Measurements from ENCODE around the gene HEYL. TPM values are rescaled to one million over a fixed set of nuclear protein-coding genes. Genes with fewer than 3 reads are reported as not detected.

Gene HEYL
- total RNA-seq, 5 donors from 2014 or later (not counting 1 experiment from before 2014, with no cell fraction given): 0.15 to 0.25 TPM; not detected in 3

GRCh38 chr1:39576016-39576657 is 63.3 kb downstream of the HEYL start:
- H3K27ac Mint-ChIP-seq: peak overlapping the region; percentile 82 to 86
- CTCF ChIA-PET: interaction anchor here (0.6 to 0.8 kb wide), 3 partner anchors 8 to 221 kb away, joined by 3 to 8 read pairs (median 3); no protein-coding TSS in a partner anchor
- under 1% methylated on average over 86 of the region's 87 CpGs for WGBS (ENCODE audit: insufficient coverage)

GRCh38 chr1:39575191-39576015 is 64.0 kb downstream of the HEYL start:
- Mint-ChIP-seq H3K4me1 (peaks cover 27 to 46% (median 45%) of the 10 kb centered on the region in 3 donors), H3K36me3 (peaks cover 14% of the 10 kb centered on the region), H3K4me3 (peak overlapping the region; percentile 83 to 89 (median 88)), H3K27ac (peak overlapping the region; percentile 90 to 91), H3K27me3 (no peaks in the 10 kb centered on the region), H3K9me3 (no peaks in the 10 kb centered on the region)
- under 1% methylated on average over 43 of the region's 48 CpGs for WGBS (ENCODE audit: insufficient coverage)
- Histone ChIP-seq H3K4me3 (ENCODE audit: control insufficient read depth in 1 of 2, extremely low read depth in 1 of 2, low read length in 1 of 2) (peak overlapping the region; percentile 75 to 94), H3K27ac (ENCODE audit: low read length) (peak overlapping the region; percentile 56), H3K9me3 (no peaks in the 10 kb centered on the region), H3K36me3 (ENCODE audit: control insufficient read depth in 2 of 2, extremely low read depth in 1 of 2, insufficient read depth in 1 of 2, low read length in 1 of 2) (peaks cover 6 to 33% of the 10 kb centered on the region in 2 donors), H3K27me3 (replicated peaks in 1 of 2; ENCODE audit: control insufficient read depth in 2 of 2, extremely low read depth in 1 of 2, insufficient read depth in 2 of 2, low read length in 1 of 2) (peaks cover 0 to 3% of the 10 kb centered on the region in 2 experiments), H3K4me1 (ENCODE audit: control insufficient read depth in 1 of 2, extremely low read depth in 1 of 2, insufficient read depth in 2 of 2, low read length in 2 of 2) (peaks cover 11 to 34% of the 10 kb centered on the region in 2 experiments)
- POLR2A ChIA-PET: interaction anchor here (0.6 to 0.9 kb wide), 2 partner anchors 23 to 163 kb away, joined by 6 to 12 read pairs; partner anchors contain the start of gene PPIE (in 1 of the 2)
- CTCF ChIA-PET: interaction anchor here in 1 of 2 donors (0.6 to 0.7 kb wide), 2 partner anchors 9 to 20 kb away, joined by 3 to 8 read pairs; no protein-coding TSS in a partner anchor
- ATAC-seq (replicated peaks in 1 of 4) (peak; percentile 52 to 67 (median 55)), DNase-seq (peak; percentile 11 to 65 (median 50))

More at GRCh38 chr1:39576016-39576657, 63.3 kb downstream of the HEYL start:
- Histone ChIP-seq H3K9me3 (no peaks in the 10 kb centered on the region), H3K36me3 (ENCODE audit: control insufficient read depth in 2 of 2, extremely low read depth in 1 of 2, insufficient read depth in 1 of 2, low read length in 1 of 2) (peaks cover 6 to 26% of the 10 kb centered on the region in 2 donors), H3K4me3 (ENCODE audit: control insufficient read depth in 1 of 2, extremely low read depth in 1 of 2, low read length in 1 of 2) (peak overlapping the region; percentile 75 to 94), H3K4me1 (ENCODE audit: control insufficient read depth in 1 of 2, extremely low read depth in 1 of 2, insufficient read depth in 2 of 2, low read length in 2 of 2) (peaks cover 11 to 29% of the 10 kb centered on the region in 2 experiments), H3K27ac (ENCODE audit: low read length) (peak overlapping the region; percentile 59), H3K27me3 (replicated peaks in 1 of 2; ENCODE audit: control insufficient read depth in 2 of 2, extremely low read depth in 1 of 2, insufficient read depth in 2 of 2, low read length in 1 of 2) (peaks cover 0 to 3% of the 10 kb centered on the region in 2 experiments)
- DNase-seq: peak in 22 of 35 experiments; percentile 2 to 53 (median 13)
- peak; percentile 22 to 35 (median 32) for ATAC-seq (replicated peaks in 1 of 4)
- Mint-ChIP-seq H3K27me3 (no peaks in the 10 kb centered on the region), H3K9me3 (no peaks in the 10 kb centered on the region), H3K4me1 (peaks cover 27 to 42% (median 41%) of the 10 kb centered on the region in 3 donors), H3K36me3 (peaks cover 9% of the 10 kb centered on the region), H3K4me3 (peak overlapping the region; percentile 83 to 89 (median 88))
- POLR2A ChIA-PET: interaction anchor here (0.6 to 0.9 kb wide), 2 partner anchors 24 to 162 kb away, joined by 6 to 12 read pairs; partner anchors contain the start of gene PPIE (in 1 of the 2)

GRCh38 chr1:39574646-39575045 is 64.8 kb downstream of the HEYL start:
- POLR2A ChIA-PET: interaction anchor here in 1 of 2 donors (0.6 kb wide), 1 partner anchor 1748 kb away, joined by 3 read pairs; no protein-coding TSS in a partner anchor
- H3K27ac ChIP-seq (ENCODE audit: low read length): peak overlapping the region; percentile 56
- WGBS (ENCODE audit: insufficient coverage): 32% methylated on average over 4 of the region's 5 CpGs
- peaks cover 27 to 49% (median 46%) of the 10 kb centered on the region in 3 donors for H3K4me1 Mint-ChIP-seq
- H3K27me3 Mint-ChIP-seq: no peaks in the 10 kb centered on the region
- CTCF ChIA-PET: interaction anchor here (0.5 to 0.7 kb wide), 3 partner anchors 13 to 694 kb away, joined by 3 to 10 read pairs (median 3); no protein-coding TSS in a partner anchor
- H3K9me3 Mint-ChIP-seq: no peaks in the 10 kb centered on the region
- H3K27ac Mint-ChIP-seq: peak overlapping the region; percentile 90 to 91
- peaks cover 11 to 41% of the 10 kb centered on the region in 2 donors for H3K36me3 ChIP-seq (ENCODE audit: control insufficient read depth in 2 of 2, extremely low read depth in 1 of 2, insufficient read depth in 1 of 2, low read length in 1 of 2)
- H3K4me3 Mint-ChIP-seq: peak overlapping the region; percentile 83 to 89 (median 88)
- H3K4me3 ChIP-seq (ENCODE audit: control insufficient read depth in 1 of 2, extremely low read depth in 1 of 2, low read length in 1 of 2): peak overlapping the region; percentile 75 to 94
- ATAC-seq (replicated peaks in 1 of 4) (no peak), DNase-seq (no peak)
- no peaks in the 10 kb centered on the region for H3K9me3 ChIP-seq
- peaks cover 19% of the 10 kb centered on the region for H3K36me3 Mint-ChIP-seq
- H3K4me1 ChIP-seq (ENCODE audit: control insufficient read depth in 1 of 2, extremely low read depth in 1 of 2, insufficient read depth in 2 of 2, low read length in 2 of 2): peaks cover 11 to 34% of the 10 kb centered on the region in 2 experiments
- peaks cover 0 to 3% of the 10 kb centered on the region in 2 experiments for H3K27me3 ChIP-seq (replicated peaks in 1 of 2; ENCODE audit: control insufficient read depth in 2 of 2, extremely low read depth in 1 of 2, insufficient read depth in 2 of 2, low read length in 1 of 2)

Other genes with a start within 250 kb of the HEYL start
- gene BMP8A, start 148.0 kb downstream of the HEYL start, total RNA-seq: under 1 TPM in 1 of 5 donors, not detected in 4; 0.38 TPM
- gene PABPC4, start 62.9 kb downstream of the HEYL start, total RNA-seq: 100 to 1,000 TPM; 266 to 314 (median 276) TPM
- gene NT5C1A, start 32.5 kb upstream of the HEYL start, total RNA-seq: 1 to 10 TPM in 1 of 5 donors, under 1 TPM in 3, not detected in 1; 0.22 to 1.3 (median 0.42) TPM
- gene HPCAL4, start 51.8 kb upstream of the HEYL start, total RNA-seq: 10 to 100 TPM; 10.3 to 38.5 (median 28.5) TPM
- 10 to 100 TPM; 50.8 to 72.6 (median 58.7) TPM for gene PPIE, start 99.2 kb upstream of the HEYL start, total RNA-seq
- gene OXCT2, start 131.7 kb upstream of the HEYL start, total RNA-seq: under 1 TPM; 0.16 to 0.44 (median 0.28) TPM
- 1 to 10 TPM in 1 of 5 donors, under 1 TPM in 4; 0.33 to 1.3 (median 0.76) TPM for gene BMP8B, start 149.2 kb upstream of the HEYL start, total RNA-seq
- 10 to 100 TPM; 12.2 to 17.4 (median 16.0) TPM for gene TRIT1, start 243.9 kb upstream of the HEYL start, total RNA-seq

Data from T-cell (primary cell).